WERI-Rb-1 (cell line): ENCODE data around the gene IGFBP7.

ENCODE experiments used
- DNase-seq: peaks from one replicate; pipeline ENCODE4 v3.0.0-alpha.2; 2020
- H3K27ac ChIP-seq: fragments of 250-450 bp; sonication (Bioruptor Pico); 2 replicates; pipeline ENCODE4 v1.5.1; 2020; ENCODE audit warnings: mild to moderate bottlenecking, moderate library complexity
- H3K27me3 ChIP-seq: fragments of 250-450 bp; sonication (Bioruptor Pico); 2 replicates; pipeline ENCODE4 v1.5.1; 2021; ENCODE audit warnings: mild to moderate bottlenecking, low read depth, moderate library complexity; ENCODE audit not compliant: insufficient read depth, severe bottlenecking
- H3K36me3 ChIP-seq: fragments of 250-450 bp; sonication (Bioruptor Pico); 2 replicates; pipeline ENCODE4 v1.5.1; 2020; ENCODE audit warnings: mild to moderate bottlenecking, moderate library complexity
- H3K4me3 ChIP-seq: 2 replicates; pipeline ENCODE4 v1.5.1; 2011; ENCODE audit warnings: low read depth, mild to moderate bottlenecking, control low read depth, low read length
- H3K9me3 ChIP-seq: fragments of 250-450 bp; sonication (Bioruptor Pico); 2 replicates; pipeline ENCODE4 v1.5.1; 2021; ENCODE audit warnings: mild to moderate bottlenecking, moderate library complexity; ENCODE audit not compliant: severe bottlenecking
- CTCF ChIP-seq: IDR thresholded peaks from 2 replicates; pipeline ENCODE4 v1.5.1; 2011; ENCODE audit warnings: low read depth, mild to moderate bottlenecking, control low read depth, inconsistent platforms, low read length

The IGFBP7 gene

DNA sequence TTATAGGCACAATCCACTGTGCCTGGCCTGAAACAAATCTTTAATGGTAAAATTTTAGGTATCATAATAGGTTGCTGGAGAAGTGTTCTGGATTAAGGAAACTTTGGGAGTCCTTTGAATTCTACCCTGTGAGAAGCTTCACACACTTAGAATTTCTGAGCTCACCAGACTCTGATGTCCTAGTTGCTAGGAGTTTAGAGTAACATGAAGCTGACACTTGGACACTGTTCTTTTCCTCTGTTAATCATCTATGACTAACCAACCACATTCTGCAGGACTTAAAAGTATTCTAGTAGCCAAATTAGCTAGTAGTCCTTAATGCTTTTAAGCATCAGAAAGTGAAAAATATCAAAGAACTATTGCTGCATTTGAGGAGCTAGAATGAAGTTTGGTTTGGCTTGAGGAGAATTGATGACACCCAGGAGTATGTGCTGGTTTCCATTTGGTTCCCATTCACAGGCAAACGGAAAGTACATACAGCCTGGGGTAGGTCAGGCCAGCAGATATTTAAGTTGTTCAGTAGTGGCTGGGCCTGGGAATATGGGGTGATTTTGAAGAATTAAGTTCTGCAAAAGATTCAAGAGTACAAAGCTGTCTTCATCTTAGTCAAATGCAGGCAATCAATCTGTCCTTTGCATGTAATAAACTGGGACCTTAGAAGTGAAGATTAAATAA, 38.8 kb upstream of the IGFBP7 start:
- Histone ChIP-seq H3K9me3 (no peaks in the 10 kb centered on the region), H3K27me3 (no peaks in the 10 kb centered on the region), H3K27ac (no peak overlapping the region), H3K4me3 (no peak overlapping the region), H3K36me3 (no peaks in the 10 kb centered on the region)
- no peak for TF ChIP-seq CTCF
- DNase-seq = no peak

GRCh38 chr4:57148177-57148576, 38.0 kb upstream of the IGFBP7 start:
- Histone ChIP-seq H3K27me3 (no peaks in the 10 kb centered on the region), H3K9me3 (no peaks in the 10 kb centered on the region), H3K4me3 (no peak overlapping the region), H3K36me3 (no peaks in the 10 kb centered on the region), H3K27ac (no peak overlapping the region)
- no peak for TF ChIP-seq CTCF
- DNase-seq = no peak

GRCh38 chr4:57147335-57148060, 37.3 kb upstream of the IGFBP7 start:
- no peak overlapping the region for H3K27ac ChIP-seq
- TF ChIP-seq CTCF = no peak

DNA sequence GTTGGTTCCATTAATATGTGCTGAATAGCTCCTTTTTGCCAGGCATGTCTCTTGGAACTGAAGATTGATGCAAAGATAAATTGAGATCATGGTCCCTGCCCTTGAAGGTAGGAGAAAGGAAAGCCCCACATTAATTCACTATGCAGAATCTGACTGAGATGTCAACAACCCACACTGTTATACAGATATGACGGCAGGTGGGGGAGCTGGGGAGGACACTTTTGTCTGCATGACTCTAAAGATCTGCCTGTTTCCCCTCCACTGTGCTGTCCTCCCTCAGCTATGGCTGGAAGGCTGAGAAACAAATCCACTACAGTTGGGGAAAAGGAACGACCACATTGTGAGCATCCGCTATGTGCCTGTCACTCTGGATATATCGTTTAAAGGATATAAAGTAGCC, 36.3 kb upstream of the IGFBP7 start:
- no peak for DNase-seq
- Histone ChIP-seq H3K36me3 (no peaks in the 10 kb centered on the region), H3K9me3 (no peaks in the 10 kb centered on the region), H3K27me3 (no peaks in the 10 kb centered on the region), H3K4me3 (no peak overlapping the region), H3K27ac (no peak overlapping the region)
- TF ChIP-seq CTCF = no peak

More at GRCh38 chr4:57147335-57148060, 37.3 kb upstream of the IGFBP7 start:
- no peak for DNase-seq
- no peaks in the 10 kb centered on the region for H3K9me3 ChIP-seq
- H3K4me3 ChIP-seq = no peak overlapping the region
- H3K36me3 ChIP-seq = no peaks in the 10 kb centered on the region
- no peaks in the 10 kb centered on the region for H3K27me3 ChIP-seq

- H3K27me3 ChIP-seq = no peaks in the 10 kb centered on the region
- no peak overlapping the region for H3K4me3 ChIP-seq
- no peaks in the 10 kb centered on the region for H3K36me3 ChIP-seq
- TF ChIP-seq CTCF = no peak
- no peak overlapping the region for H3K27ac ChIP-seq
- H3K9me3 ChIP-seq = no peaks in the 10 kb centered on the region
- DNase-seq = no peak
Measured at GRCh38 chr4:57144466-57144865, 34.3 kb upstream of the IGFBP7 start.
